Measurements from ENCODE around the gene ECI1. TPM values are rescaled to one million over a fixed set of nuclear protein-coding genes. Genes with fewer than 3 reads are reported as not detected.

Gene ECI1
- total RNA-seq, 1 experiment from 2014 or later: 71.7 TPM

DNA sequence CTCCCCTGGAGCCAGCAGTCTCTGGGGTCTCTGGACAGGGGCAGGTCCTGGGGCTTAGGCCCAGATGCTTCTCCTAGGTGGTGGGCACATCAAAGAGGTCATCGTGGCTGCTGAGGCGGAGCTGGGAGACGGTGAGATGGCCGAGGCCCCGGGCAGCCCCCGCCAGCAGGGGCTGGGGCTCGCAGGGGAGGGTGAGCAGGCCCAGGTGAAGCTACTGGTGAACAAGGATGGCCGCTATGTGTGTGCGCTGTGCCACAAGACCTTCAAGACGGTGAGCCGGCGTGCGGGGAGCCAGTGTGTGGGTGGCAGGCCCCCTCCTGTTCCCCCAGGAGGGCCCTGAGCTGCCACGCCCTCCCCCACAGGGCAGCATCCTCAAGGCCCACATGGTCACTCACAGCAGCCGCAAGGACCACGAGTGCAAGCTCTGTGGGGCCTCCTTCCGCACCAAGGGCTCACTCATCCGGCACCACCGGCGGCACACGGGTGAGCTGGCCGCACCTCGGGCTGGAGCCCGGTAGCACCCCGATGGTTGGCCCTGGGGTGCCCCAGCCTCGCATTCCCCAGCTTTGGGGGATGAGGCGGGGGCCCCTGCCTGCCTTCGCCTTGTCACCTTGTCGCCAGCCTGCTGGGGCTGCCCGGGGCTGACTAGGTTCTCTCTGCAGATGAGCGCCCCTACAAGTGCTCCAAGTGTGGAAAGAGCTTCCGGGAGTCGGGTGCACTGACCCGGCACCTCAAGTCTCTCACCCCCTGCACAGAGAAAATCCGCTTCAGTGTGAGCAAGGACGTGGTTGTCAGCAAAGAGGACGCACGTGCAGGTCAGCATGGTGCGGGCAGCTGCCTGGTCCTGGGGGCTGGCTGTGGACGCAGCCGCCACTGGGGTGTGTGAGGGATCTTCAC is 19.0 kb downstream of the ECI1 start:
- Histone ChIP-seq H2AFZ (ENCODE audit: low read length) (no peak overlapping the region), H4K20me1 (ENCODE audit: low read length) (no peaks in the 10 kb centered on the region)
- CTCF ChIA-PET: no interaction called here

DNA sequence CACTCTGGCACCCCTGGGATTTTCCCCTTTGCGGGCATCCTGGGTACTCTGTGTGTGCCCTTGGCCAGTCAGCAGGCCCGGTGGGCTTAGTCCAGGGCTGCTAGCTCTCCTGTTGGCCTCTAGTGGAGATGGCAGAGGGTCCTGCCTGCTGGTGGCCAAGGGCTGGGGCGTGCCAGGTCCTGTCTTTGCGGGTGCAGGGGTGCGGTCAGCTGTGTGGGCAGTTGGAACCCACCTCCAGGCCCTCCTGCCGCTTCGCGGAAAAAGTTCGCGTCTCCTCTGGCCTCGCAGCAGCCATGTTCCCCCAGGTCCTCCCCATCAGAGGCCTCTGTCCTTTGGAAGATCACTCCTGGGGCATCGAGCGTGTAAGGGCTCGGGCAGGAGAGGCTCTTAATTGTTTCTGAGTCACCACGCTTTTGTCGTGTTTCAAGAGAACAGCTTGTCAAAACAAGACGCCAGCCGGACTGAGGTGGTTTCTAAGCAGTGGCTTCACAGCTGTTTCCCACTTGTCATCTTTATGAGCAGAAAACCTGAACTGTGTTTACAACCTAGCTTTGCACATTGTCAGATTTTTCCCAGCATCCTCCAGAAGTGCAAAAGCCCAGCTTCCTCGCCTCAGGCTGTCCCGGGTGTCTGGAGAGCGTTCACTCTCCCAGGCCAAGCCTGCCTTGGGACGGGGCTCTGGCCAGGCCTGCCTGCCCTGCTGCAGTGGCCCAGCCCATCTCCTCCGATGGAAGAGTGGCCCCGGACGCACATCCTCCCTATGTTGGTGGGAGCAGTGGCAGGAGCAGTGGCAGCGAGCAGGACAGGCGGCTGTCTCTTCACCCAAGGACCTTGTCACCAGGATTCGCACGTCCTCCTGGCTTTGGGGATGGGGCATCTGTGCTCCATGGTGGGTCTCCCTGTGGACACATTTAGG is 20.1 kb downstream of the ECI1 start:
- no peak for TF ChIP-seq EZH2 (IDR thresholded peaks at IDR 0.05; ENCODE audit: low read length, unreplicated experiment)
- no peak for TF ChIP-seq EZH2phosphoT487 (IDR thresholded peaks at IDR 0.05; ENCODE audit: borderline replicate concordance, low read length)
- TF ChIP-seq, protein P1, sequence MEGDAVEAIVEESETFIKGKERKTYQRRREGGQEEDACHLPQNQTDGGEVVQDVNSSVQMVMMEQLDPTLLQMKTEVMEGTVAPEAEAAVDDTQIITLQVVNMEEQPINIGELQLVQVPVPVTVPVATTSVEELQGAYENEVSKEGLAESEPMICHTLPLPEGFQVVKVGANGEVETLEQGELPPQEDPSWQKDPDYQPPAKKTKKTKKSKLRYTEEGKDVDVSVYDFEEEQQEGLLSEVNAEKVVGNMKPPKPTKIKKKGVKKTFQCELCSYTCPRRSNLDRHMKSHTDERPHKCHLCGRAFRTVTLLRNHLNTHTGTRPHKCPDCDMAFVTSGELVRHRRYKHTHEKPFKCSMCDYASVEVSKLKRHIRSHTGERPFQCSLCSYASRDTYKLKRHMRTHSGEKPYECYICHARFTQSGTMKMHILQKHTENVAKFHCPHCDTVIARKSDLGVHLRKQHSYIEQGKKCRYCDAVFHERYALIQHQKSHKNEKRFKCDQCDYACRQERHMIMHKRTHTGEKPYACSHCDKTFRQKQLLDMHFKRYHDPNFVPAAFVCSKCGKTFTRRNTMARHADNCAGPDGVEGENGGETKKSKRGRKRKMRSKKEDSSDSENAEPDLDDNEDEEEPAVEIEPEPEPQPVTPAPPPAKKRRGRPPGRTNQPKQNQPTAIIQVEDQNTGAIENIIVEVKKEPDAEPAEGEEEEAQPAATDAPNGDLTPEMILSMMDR (conservative IDR thresholded peaks at IDR 0.05; ENCODE audit: low read depth, low read length): no peak
- no peak for DNase-seq

More for the DNA sequence above, 19.0 kb downstream of the ECI1 start:
- no peaks in the 10 kb centered on the region for H3K4me1 ChIP-seq (ENCODE audit: insufficient read depth, low read length)
- DNase-seq (no peak), ATAC-seq (no peak)
- POLR2A ChIA-PET (ENCODE audit: unreplicated experiment): no interaction called here
- no peaks in the 10 kb centered on the region for H3K9me3 ChIP-seq (ENCODE audit: low read length)
- peaks cover 17% of the 10 kb centered on the region for H3K79me2 ChIP-seq (ENCODE audit: low read length)
- intact Hi-C loops (cut with micrococcal nuclease): no loop called here
- H3K9ac ChIP-seq (ENCODE audit: low read length): no peak overlapping the region
- H3K27me3 ChIP-seq (ENCODE audit: low read length): no peaks in the 10 kb centered on the region
- H3K27ac ChIP-seq (ENCODE audit: low read length): no peak overlapping the region
- TF ChIP-seq, protein P1 (conservative IDR thresholded peaks at IDR 0.05; ENCODE audit: low read depth, low read length): no peak
- no peak for TF ChIP-seq EZH2phosphoT487 (IDR thresholded peaks at IDR 0.05; ENCODE audit: borderline replicate concordance, low read length)
- no TSS peak for BruUV-seq (replicated peaks)
- no peaks in the 10 kb centered on the region for H3F3A ChIP-seq (ENCODE audit: low read length, unreplicated experiment)
- H3K9me2 ChIP-seq (replicated peaks; ENCODE audit: low read length): no peaks in the 10 kb centered on the region
- no peak overlapping the region for H3K4me2 ChIP-seq (ENCODE audit: low read length)
- no peaks in the 10 kb centered on the region; the same call in 1 of the 2 replicates for H3K36me3 ChIP-seq (ENCODE audit: low read depth, low read length)
- H3K4me3 ChIP-seq (ENCODE audit: low read length): no peak overlapping the region

More for the DNA sequence above, 20.1 kb downstream of the ECI1 start:
- Histone ChIP-seq H3K79me2 (ENCODE audit: low read length) (peaks cover 27% of the 10 kb centered on the region), H3K4me3 (ENCODE audit: low read length) (no peak overlapping the region), H3K27me3 (ENCODE audit: low read length) (no peaks in the 10 kb centered on the region), H2AFZ (ENCODE audit: low read length) (no peak overlapping the region), H3K9ac (ENCODE audit: low read length) (no peak overlapping the region), H3F3A (ENCODE audit: low read length, unreplicated experiment) (no peaks in the 10 kb centered on the region), H3K4me2 (ENCODE audit: low read length) (no peak overlapping the region), H3K4me1 (ENCODE audit: insufficient read depth, low read length) (peaks cover 6% of the 10 kb centered on the region), H4K20me1 (ENCODE audit: low read length) (peaks cover 7% of the 10 kb centered on the region; the same call in 1 of the 2 replicates), H3K27ac (ENCODE audit: low read length) (no peak overlapping the region), H3K36me3 (ENCODE audit: low read depth, low read length) (no peaks in the 10 kb centered on the region; the same call in 1 of the 2 replicates), H3K9me3 (ENCODE audit: low read length) (no peaks in the 10 kb centered on the region), H3K9me2 (replicated peaks; ENCODE audit: low read length) (no peaks in the 10 kb centered on the region)
- ChIA-PET CTCF (no interaction called here), POLR2A (ENCODE audit: unreplicated experiment) (no interaction called here)
- ATAC-seq: no peak
- no TSS peak for BruUV-seq (replicated peaks)
- intact Hi-C loops (cut with micrococcal nuclease): no loop called here
